Ovary (tissue), 3 donors: ENCODE data around the gene CYTL1.

Source experiments
- POLR2A ChIP-seq: fragments of 450-650 bp; IDR thresholded peaks from one replicate; pipeline ENCODE4 v1.6.1; 2017; ENCODE audit warnings: antibody characterized with exemption, mild to moderate bottlenecking, moderate library complexity
- TF ChIP-seq, protein P1 (sequence below), 3 donors: fragments of 450-650 bp in 2 of 3; fragments of 200-600 bp in 1 of 3; IDR thresholded peaks; one replicate each; pipeline versions ENCODE4 v1.5.1 to v1.8.0; 2016 to 2022; ENCODE audit warnings: antibody characterized with exemption in 3 of 3, mild to moderate bottlenecking in 1 of 3
- donor health status: DM: no; HTN: no; CAD: no.

DNA sequence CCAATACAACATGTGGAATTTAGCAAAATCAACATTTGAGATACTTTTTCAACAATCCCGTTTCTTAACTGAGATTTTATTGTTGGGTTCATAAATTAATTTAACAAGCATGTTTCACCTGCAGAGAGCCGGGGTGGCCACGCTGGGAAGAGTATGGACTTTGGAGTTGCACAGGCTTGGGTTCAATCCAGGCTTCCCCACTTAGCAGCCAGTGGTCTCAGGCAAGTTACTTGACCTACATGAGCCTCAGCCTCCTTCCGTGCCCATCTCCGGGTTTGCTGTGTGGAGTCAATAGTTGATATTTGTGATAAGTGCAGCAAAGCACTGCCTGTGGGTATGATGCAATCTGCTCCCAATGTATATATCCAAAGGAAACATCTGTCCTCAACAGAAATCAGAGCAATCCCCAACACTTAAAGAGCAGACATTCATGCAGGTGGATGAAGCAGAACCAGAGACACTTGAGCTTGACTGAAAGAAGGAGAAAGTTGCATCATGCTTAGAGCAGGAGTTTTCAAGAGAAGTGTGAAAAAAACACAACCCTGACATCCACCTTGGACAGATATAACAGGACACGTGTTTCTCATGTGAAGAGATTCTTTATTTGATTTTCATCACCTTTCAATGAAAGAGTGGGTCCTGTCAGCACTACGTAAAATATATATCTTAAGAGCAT lies 5.1 kb downstream of the CYTL1 start:
- TF ChIP-seq, protein P1, sequence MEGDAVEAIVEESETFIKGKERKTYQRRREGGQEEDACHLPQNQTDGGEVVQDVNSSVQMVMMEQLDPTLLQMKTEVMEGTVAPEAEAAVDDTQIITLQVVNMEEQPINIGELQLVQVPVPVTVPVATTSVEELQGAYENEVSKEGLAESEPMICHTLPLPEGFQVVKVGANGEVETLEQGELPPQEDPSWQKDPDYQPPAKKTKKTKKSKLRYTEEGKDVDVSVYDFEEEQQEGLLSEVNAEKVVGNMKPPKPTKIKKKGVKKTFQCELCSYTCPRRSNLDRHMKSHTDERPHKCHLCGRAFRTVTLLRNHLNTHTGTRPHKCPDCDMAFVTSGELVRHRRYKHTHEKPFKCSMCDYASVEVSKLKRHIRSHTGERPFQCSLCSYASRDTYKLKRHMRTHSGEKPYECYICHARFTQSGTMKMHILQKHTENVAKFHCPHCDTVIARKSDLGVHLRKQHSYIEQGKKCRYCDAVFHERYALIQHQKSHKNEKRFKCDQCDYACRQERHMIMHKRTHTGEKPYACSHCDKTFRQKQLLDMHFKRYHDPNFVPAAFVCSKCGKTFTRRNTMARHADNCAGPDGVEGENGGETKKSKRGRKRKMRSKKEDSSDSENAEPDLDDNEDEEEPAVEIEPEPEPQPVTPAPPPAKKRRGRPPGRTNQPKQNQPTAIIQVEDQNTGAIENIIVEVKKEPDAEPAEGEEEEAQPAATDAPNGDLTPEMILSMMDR (IDR thresholded peaks at IDR 0.05), result no peak
- no peak for TF ChIP-seq POLR2A
